ENCODE data around the gene P3R3URF.
A peak's percentile ranks its signal among the peaks of the same experiment; 100 is the strongest.

Gene P3R3URF

GRCh38 chr1:46193984-46194570, 17.8 kb upstream of the P3R3URF start:
- DNase-seq, result no peak

GRCh38 chr1:46193285-46193684, 17.0 kb upstream of the P3R3URF start:
- DNase-seq, result no peak

- DNase-seq, result no peak
Observed at GRCh38 chr1:46192171-46192570, 15.9 kb upstream of the P3R3URF start.

GRCh38 chr1:46191033-46191701, 14.9 kb upstream of the P3R3URF start:
- no peak for DNase-seq

- no peak for DNase-seq
Observed at GRCh38 chr1:46190539-46190938, 14.3 kb upstream of the P3R3URF start.

GRCh38 chr1:46188295-46189030, 12.2 kb upstream of the P3R3URF start:
- no peak for DNase-seq

- DNase-seq, result peak; percentile 22 to 91 (median 80)
Observed at GRCh38 chr1:46187106-46187869, 11.0 kb upstream of the P3R3URF start.

- DNase-seq, result no peak
Observed at GRCh38 chr1:46186076-46186475, 9.8 kb upstream of the P3R3URF start.

GRCh38 chr1:46184920-46185658, 8.8 kb upstream of the P3R3URF start:
- no peak for DNase-seq

GRCh38 chr1:46183926-46184557, 7.8 kb upstream of the P3R3URF start:
- no peak for DNase-seq

- peak; percentile 58 to 68 (median 60) for DNase-seq
Observed at GRCh38 chr1:46183079-46183847, 7.0 kb upstream of the P3R3URF start.

GRCh38 chr1:46181343-46182260, 5.3 kb upstream of the P3R3URF start:
- peak in 2 of 3 experiments; percentile 12 to 15 for DNase-seq

GRCh38 chr1:46180082-46180616, 3.9 kb upstream of the P3R3URF start:
- peak; percentile 75 to 88 (median 81) for DNase-seq

- DNase-seq, result peak; percentile 81 to 94 (median 84)
Observed at GRCh38 chr1:46179138-46180081, 3.1 kb upstream of the P3R3URF start.

- DNase-seq, result no peak
Observed at GRCh38 chr1:46175243-46175642, 1.0 kb downstream of the P3R3URF start.

GRCh38 chr1:46174448-46175231, 1.6 kb downstream of the P3R3URF start, which contains the start of gene TSPAN1:
TSPAN1 (plus strand) TSS chr1:46175087; CDS start chr1:46181108, 6,021 bp downstream.
- no peak for DNase-seq

- peak; percentile 16 to 32 (median 29) for DNase-seq
Observed at GRCh38 chr1:46173361-46173856, 2.9 kb downstream of the P3R3URF start.
